ENCODE results near the gene OR10V1.

The OR10V1 gene

GRCh38 chr11:59760771-59761170 is 47.1 kb upstream of the OR10V1 start:
- ATAC-seq, result no peak
- TF ChIP-seq ZNF70 (CRISPR knock-in tag; IDR thresholded peaks at IDR 0.05) (no peak), TSHZ2 (CRISPR knock-in tag; IDR thresholded peaks at IDR 0.05) (no peak), ZFP3 (CRISPR knock-in tag; IDR thresholded peaks at IDR 0.05) (no peak), ISL1 (CRISPR knock-in tag; IDR thresholded peaks at IDR 0.05) (no peak), POU6F1 (CRISPR knock-in tag; IDR thresholded peaks at IDR 0.05; ENCODE audit: borderline replicate concordance, low read depth) (no peak), CREB5 (CRISPR knock-in tag; IDR thresholded peaks at IDR 0.05; ENCODE audit: low read depth) (no peak), TOX (CRISPR knock-in tag; IDR thresholded peaks at IDR 0.05; ENCODE audit: borderline replicate concordance) (no peak), ZNF565 (CRISPR knock-in tag; conservative IDR thresholded peaks at IDR 0.05; ENCODE audit: low read depth) (no peak), GLIS3 (CRISPR knock-in tag; IDR thresholded peaks at IDR 0.05) (no peak), ZC3H10 (CRISPR knock-in tag; IDR thresholded peaks at IDR 0.05) (no peak), SNAI2 (CRISPR knock-in tag; IDR thresholded peaks at IDR 0.05) (no peak), ARNTL (CRISPR knock-in tag; IDR thresholded peaks at IDR 0.05; ENCODE audit: borderline replicate concordance, low read depth) (no peak), ESRRG (CRISPR knock-in tag; IDR thresholded peaks at IDR 0.05) (no peak), ZNF8 (CRISPR knock-in tag; IDR thresholded peaks at IDR 0.05) (no peak), PATZ1 (CRISPR knock-in tag; IDR thresholded peaks at IDR 0.05; ENCODE audit: borderline replicate concordance) (no peak), TCF4 (CRISPR knock-in tag; IDR thresholded peaks at IDR 0.05; ENCODE audit: borderline replicate concordance) (no peak), BACH2 (CRISPR knock-in tag; IDR thresholded peaks at IDR 0.05; ENCODE audit: borderline replicate concordance) (no peak), PPARA (CRISPR knock-in tag; IDR thresholded peaks at IDR 0.05; ENCODE audit: borderline replicate concordance) (no peak), OSR1 (CRISPR knock-in tag; IDR thresholded peaks at IDR 0.05) (no peak), RARB (CRISPR knock-in tag; IDR thresholded peaks at IDR 0.05) (no peak)

GRCh38 chr11:59759900-59760299 is 46.3 kb upstream of the OR10V1 start:
- no peak for TF ChIP-seq PATZ1 (CRISPR knock-in tag; IDR thresholded peaks at IDR 0.05; ENCODE audit: borderline replicate concordance)
- no peak for TF ChIP-seq ZNF565 (CRISPR knock-in tag; conservative IDR thresholded peaks at IDR 0.05; ENCODE audit: low read depth)
- no peak for TF ChIP-seq RARB (CRISPR knock-in tag; IDR thresholded peaks at IDR 0.05)
- no peak for TF ChIP-seq ZNF70 (CRISPR knock-in tag; IDR thresholded peaks at IDR 0.05)
- no peak for TF ChIP-seq ZNF8 (CRISPR knock-in tag; IDR thresholded peaks at IDR 0.05)
- no peak for TF ChIP-seq SNAI2 (CRISPR knock-in tag; IDR thresholded peaks at IDR 0.05)
- no peak for TF ChIP-seq ISL1 (CRISPR knock-in tag; IDR thresholded peaks at IDR 0.05)
- no peak for TF ChIP-seq BACH2 (CRISPR knock-in tag; IDR thresholded peaks at IDR 0.05; ENCODE audit: borderline replicate concordance)
- TF ChIP-seq ZC3H10 (CRISPR knock-in tag; IDR thresholded peaks at IDR 0.05), result no peak
- TF ChIP-seq TOX (CRISPR knock-in tag; IDR thresholded peaks at IDR 0.05; ENCODE audit: borderline replicate concordance), result no peak
- TF ChIP-seq ZFP30 (CRISPR knock-in tag; IDR thresholded peaks at IDR 0.05), result no peak
- no peak for ATAC-seq
